K562 (cell line): Measurements from ENCODE around the gene STEAP3. TPM values are rescaled to one million over a fixed set of nuclear protein-coding genes. Genes with fewer than 3 reads are reported as not detected.

Source experiments
- ATAC-seq: fragments of 200-7000 bp; cut with Tn5 transposase; 3 replicates; pipeline ENCODE4 v1.9.1; 2020; ENCODE audit warnings: moderate library complexity
- BruUV-seq: library from RNA; stranded (reverse); fragments of 400-500 nt; replicated peaks from 2 replicates; lab custom pipeline; 2021; lab: Mats Ljungman, UMichigan
- CTCF ChIA-PET: fragments of 300-600 bp; formaldehyde crosslinking; extraction: SDS; loops from one replicate; lab custom pipeline; 2021; ENCODE audit warnings: low intra/inter-chr PET ratio; lab: Yijun Ruan, JAX
- POLR2A ChIA-PET: fragments of 300-600, 350-650 bp; sonication (Branson Sonifier 250); formaldehyde crosslinking; extraction: SDS; loops from one replicate; lab custom pipeline; 2021; ENCODE audit warnings: antibody characterized with exemption, inconsistent platforms; lab: Yijun Ruan, JAX
- DNase-seq, 4 experiments: peaks; one replicate each; pipeline versions ENCODE4 v3.0.0 to v3.0.0-alpha.2; 2011 to 2018; ENCODE audit warnings: low spot score in 3 of 4, mixed read lengths in 3 of 4; ENCODE audit errors: extremely low read depth in 1 of 4
- FAIRE-seq: peaks from 2 replicates; lab custom pipeline; 2011; peaks lifted over from hg19 to GRCh38; lab: Jason Lieb, UNC
- H2AFZ ChIP-seq: 2 replicates; pipeline ENCODE4 v1.6.0; 2011; ENCODE audit warnings: low read depth, low read length, control low read depth, inconsistent platforms
- H3K27ac ChIP-seq: fragments of 200-600 bp; 3 replicates; pipeline ENCODE4 v1.8.0; 2011; ENCODE audit warnings: low read depth, mild to moderate bottlenecking, control low read depth, inconsistent platforms, low read length, moderate library complexity, mixed read lengths; ENCODE audit errors: extremely low read depth
- H3K27me3 ChIP-seq, 2 experiments: fragments of 300-600 bp in 1 of 2; 2 replicates in 1 of 2; 3 replicates in 1 of 2; pipeline versions ENCODE4 v1.6.0 to v1.8.0; 2011; ENCODE audit warnings: inconsistent platforms in 2 of 2, low read length in 2 of 2, mild to moderate bottlenecking in 1 of 2, mixed read lengths in 1 of 2, moderate library complexity in 1 of 2; ENCODE audit not compliant: control insufficient read depth in 2 of 2, insufficient read depth in 2 of 2
- H3K36me3 ChIP-seq: fragments of 300-600 bp; 3 replicates; pipeline ENCODE4 v1.8.0; 2011; ENCODE audit warnings: mild to moderate bottlenecking, low read length, inconsistent platforms; ENCODE audit not compliant: control insufficient read depth, insufficient read depth
- H3K4me1 ChIP-seq, 2 experiments: fragments of 200-600 bp in 1 of 2; replicated peaks in 1 of 2; 2 replicates in 1 of 2; 3 replicates in 1 of 2; pipeline versions ENCODE4 v1.5.1 to v1.8.0; 2011; ENCODE audit warnings: inconsistent platforms in 2 of 2, low read length in 2 of 2, mild to moderate bottlenecking in 1 of 2, mixed read lengths in 1 of 2, moderate library complexity in 1 of 2; ENCODE audit not compliant: control insufficient read depth in 2 of 2, insufficient read depth in 2 of 2
- H3K4me2 ChIP-seq: 2 replicates; pipeline ENCODE4 v1.6.1; 2011; ENCODE audit warnings: low read length, control low read depth, inconsistent platforms, mixed read lengths; ENCODE audit not compliant: insufficient read depth
- H3K4me3 ChIP-seq: fragments of 200-600 bp; sonication (generic), shearing (Covaris generic); 2 replicates; pipeline ENCODE4 v1.5.1; 2016; ENCODE audit warnings: control low read depth, inconsistent platforms
- H3K79me2 ChIP-seq: fragments of 200-600 bp; 3 replicates; pipeline ENCODE4 v1.8.0; 2011; ENCODE audit warnings: low read length, inconsistent platforms; ENCODE audit not compliant: control insufficient read depth, insufficient read depth
- H3K9ac ChIP-seq, 2 experiments: 2 replicates each; pipeline versions ENCODE4 v1.6.0 to v1.6.1; 2011; ENCODE audit warnings: low read depth in 2 of 2, low read length in 2 of 2, control low read depth in 1 of 2, inconsistent platforms in 1 of 2, mild to moderate bottlenecking in 1 of 2, mixed read lengths in 1 of 2; ENCODE audit not compliant: insufficient read depth in 1 of 2
- H3K9me1 ChIP-seq: one replicate; pipeline ENCODE4 v1.6.0; 2011; ENCODE audit warnings: inconsistent platforms, mild to moderate bottlenecking, low read length, moderate library complexity; ENCODE audit not compliant: control insufficient read depth, insufficient read depth
- H3K9me3 ChIP-seq: replicated peaks from 2 replicates; pipeline ENCODE4 v1.5.1; 2011; ENCODE audit warnings: low read depth, low read length, inconsistent platforms; ENCODE audit not compliant: control insufficient read depth, insufficient read depth
- H4K20me1 ChIP-seq: replicated peaks from 2 replicates; pipeline ENCODE4 v1.6.1; 2011; ENCODE audit warnings: low read length, inconsistent platforms, mixed read lengths; ENCODE audit not compliant: control insufficient read depth, insufficient read depth
- ATF1 ChIP-seq, 2 experiments: fragments of 450-650 bp in 1 of 2; IDR thresholded peaks; 2 replicates each; pipeline ENCODE4 v1.6.1; 2016; ENCODE audit warnings: missing compliant biosample characterization in 1 of 2, missing genetic modification characterization in 1 of 2
- IFI16 ChIP-seq: fragments of 250-450 bp; sonication (Bioruptor Pico); IDR thresholded peaks from 2 replicates; pipeline ENCODE4 v2.1.2; 2022; ENCODE audit warnings: mild to moderate bottlenecking, inconsistent platforms
- KLF6 ChIP-seq: fragments of 250-450 bp; sonication (Bioruptor Pico); IDR thresholded peaks from 2 replicates; pipeline ENCODE4 v1.4.0; 2020; ENCODE audit warnings: mild to moderate bottlenecking, moderate library complexity, borderline replicate concordance
- MIER1 ChIP-seq: fragments of 450-650 bp; IDR thresholded peaks from 2 replicates; pipeline ENCODE4 v1.6.1; 2016; ENCODE audit warnings: antibody characterized with exemption, mild to moderate bottlenecking, low read depth
- PHF20 ChIP-seq: fragments of 450-650 bp; IDR thresholded peaks from 2 replicates; pipeline ENCODE4 v1.6.1; 2018; ENCODE audit not compliant: partially characterized antibody
- RNF2 ChIP-seq: sonication (generic); IDR thresholded peaks from 2 replicates; pipeline ENCODE4 v1.6.1; 2016
- SOX6 ChIP-seq: fragments of 450-650 bp; IDR thresholded peaks from 2 replicates; pipeline ENCODE4 v1.6.1; 2014; ENCODE audit warnings: mild to moderate bottlenecking
- SRF ChIP-seq, 2 experiments: fragments of 250-450, 450-650 bp in 1 of 2; sonication (Bioruptor Pico) in 1 of 2; sonication (generic) in 1 of 2; formaldehyde crosslinking; IDR thresholded peaks; 2 replicates each; pipeline versions ENCODE4 v1.5.0 to v1.5.1; 2020 to 2022; ENCODE audit warnings: mild to moderate bottlenecking in 1 of 2, missing genetic modification reagents in 1 of 2
- TAF9B ChIP-seq: fragments of 450-650 bp; IDR thresholded peaks from 2 replicates; pipeline ENCODE4 v1.6.1; 2018; ENCODE audit warnings: mild to moderate bottlenecking; ENCODE audit not compliant: partially characterized antibody
- ZNF217 ChIP-seq: sonication (generic); formaldehyde crosslinking; IDR thresholded peaks from 2 replicates; pipeline ENCODE4 v1.8.0; 2022; ENCODE audit warnings: mild to moderate bottlenecking, missing genetic modification reagents
- ZNF408 ChIP-seq: fragments of 250-450 bp; sonication (Bioruptor Pico); IDR thresholded peaks from 2 replicates; pipeline ENCODE4 v1.4.0; 2020; ENCODE audit warnings: low read depth, mild to moderate bottlenecking, moderate library complexity
- ZSCAN32 ChIP-seq: fragments of 450-650 bp; formaldehyde crosslinking; IDR thresholded peaks from 2 replicates; pipeline ENCODE4 v1.4.0; 2020; ENCODE audit warnings: mild to moderate bottlenecking, moderate library complexity
- WGBS: fragments of 100-300 bp; shearing (Covaris generic); methylation state at CpG from one replicate; pipeline ENCODE4 v1.1.6; 2016; ENCODE audit warnings: low coverage, mixed read lengths; ENCODE audit not compliant: insufficient coverage; ENCODE audit errors: missing lambda C conversion rate; 5-methylcytosine and 5-hydroxymethylcytosine counted together
- in situ Hi-C: fragments of 300-500 bp; cut with MboI; formaldehyde crosslinking; loops from 4 replicates; pipeline ENCODE4 v1.15.0; 2018; ENCODE audit warnings: inconsistent platforms, mixed read lengths
- intact Hi-C: fragments of 100-400 bp; cut with micrococcal nuclease; formaldehyde crosslinking; loops from 2 replicates; pipeline ENCODE4 v1.14.2; 2022
- polyA plus RNA-seq, 8 experiments: library from polyadenylated mRNA; depleted of rRNA in 4 of 8; stranded (reverse) in 5 of 8; unstranded in 3 of 8; fragments of >200 nt; fragmentation: Nextera tagmentation in 2 of 8; fragmentation: Illumina TruSeq in 1 of 8; extraction: Ambion mirVana in 2 of 8; extraction: Trizol in 1 of 8; gene quantifications; 2 replicates each; pipeline versions ENCODE4 v1.2.1 to v1.2.3, GENCODE V29; 2011 to 2014; ENCODE audit warnings: inconsistent platforms in 1 of 8, missing spikeins in 1 of 8
- total RNA-seq, 7 experiments: library from RNA; depleted of rRNA in 6 of 7; stranded (reverse); fragments of >200 nt in 6 of 7; fragmentation: Illumina TruSeq in 2 of 7; extraction: Trizol in 2 of 7; gene quantifications; 2 replicates each; pipeline versions ENCODE4 v1.2.1 to v1.2.3, GENCODE V29; 2011 to 2021; ENCODE audit warnings: low replicate concordance in 1 of 7
- TF ChIP-seq, protein P1 (sequence below): IDR thresholded peaks from 2 replicates; pipeline ENCODE4 v1.6.1; 2011; ENCODE audit not compliant: insufficient read length; ENCODE audit errors: extremely low read depth
- TF ChIP-seq, protein P2 (sequence below): fragments of 250-450 bp; sonication (Bioruptor Pico); IDR thresholded peaks from 2 replicates; pipeline ENCODE4 v1.4.0; 2020; ENCODE audit warnings: mild to moderate bottlenecking, moderate library complexity
- TF ChIP-seq, protein P3 (sequence below): sonication (generic); formaldehyde crosslinking; IDR thresholded peaks from 2 replicates; pipeline ENCODE4 v1.8.0; 2022; ENCODE audit warnings: missing genetic modification reagents, mild to moderate bottlenecking, borderline replicate concordance

STEAP3 gene
- total and polyA plus RNA-seq, 9 of the 15 experiments (the other 6 are each of a cell fraction or from before 2014, with no cell fraction given) = 1.8 to 31.6 (median 9.0) TPM

DNA sequence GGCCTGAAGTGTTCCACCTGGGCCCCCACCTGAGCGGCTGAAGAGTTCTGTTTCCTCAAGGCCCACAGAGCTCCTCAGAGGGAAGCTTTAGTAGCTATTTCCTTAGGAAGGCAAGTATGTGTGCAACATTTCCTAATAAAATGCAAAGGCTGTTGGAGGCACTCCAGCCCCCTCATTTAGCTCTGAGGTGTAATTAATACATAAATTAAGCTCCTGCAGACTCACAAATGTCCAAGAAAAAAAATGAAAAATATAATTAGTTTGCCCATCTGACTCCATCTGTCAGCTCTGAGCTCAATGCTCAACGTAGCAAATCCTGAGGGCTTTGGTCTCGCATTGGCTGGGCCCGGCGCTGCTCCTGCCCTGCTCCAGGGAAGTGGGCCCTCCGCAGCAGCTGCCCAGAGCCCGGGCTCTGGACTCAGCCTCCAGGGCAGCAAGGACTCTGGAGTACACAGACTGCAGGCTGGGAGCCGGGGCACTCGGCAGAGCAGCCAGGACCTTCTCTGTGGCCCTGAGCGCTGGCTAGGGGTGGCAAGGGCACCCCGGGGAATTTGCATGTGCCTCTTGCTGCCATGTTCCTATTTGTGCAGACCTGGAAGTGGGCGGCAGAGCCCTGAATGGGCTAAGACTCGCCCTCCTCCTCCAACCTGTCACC lies 41.7 kb upstream of the STEAP3 start (continued):
- TF ChIP-seq MIER1 (no peak), TAF9B (no peak), ZNF217 (CRISPR knock-in tag) (no peak), PHF20 (no peak), KLF6 (no peak)

DNA sequence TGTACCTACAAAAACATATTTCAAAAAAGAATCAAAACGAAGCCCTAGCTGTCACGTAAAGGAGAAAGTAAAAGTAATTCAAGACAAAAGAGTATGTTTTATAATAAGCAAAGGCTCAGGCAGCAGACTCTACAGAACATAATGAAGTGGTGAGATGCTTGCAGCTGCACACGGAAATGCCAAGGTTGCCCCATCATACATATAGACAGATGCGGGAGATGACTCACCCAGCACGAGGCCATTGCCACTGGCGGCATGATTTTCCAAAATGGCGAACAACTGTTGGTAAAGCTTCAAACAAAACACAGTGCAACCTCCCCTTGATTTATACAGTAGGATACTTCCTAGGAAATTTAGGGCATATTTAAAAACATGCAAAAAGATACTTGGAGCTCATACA lies 39.1 kb upstream of the STEAP3 start:
- intact Hi-C loops (no loop called here), in situ Hi-C loops (no loop called here)
- Histone ChIP-seq H2AFZ (peak overlapping the region; percentile 22; the same call in 1 of the 2 replicates), H3K4me1 (peaks cover 0 to 4% of the 10 kb centered on the region in 2 experiments; a peak in 2 of 5 replicates), H3K4me2 (no peak overlapping the region), H3K27ac (no peak overlapping the region), H3K36me3 (no peaks in the 10 kb centered on the region), H4K20me1 (no peaks in the 10 kb centered on the region), H3K27me3 (peaks cover 0 to 3% of the 10 kb centered on the region in 2 experiments; a peak in 3 of 5 replicates), H3K9me1 (no peaks in the 10 kb centered on the region), H3K79me2 (no peaks in the 10 kb centered on the region), H3K9me3 (no peaks in the 10 kb centered on the region; the same call in 1 of the 2 replicates), H3K9ac (no peak overlapping the region), H3K4me3 (no peak overlapping the region)
- 19% methylated on average over 7 of the region's 7 CpGs for WGBS
- CTCF ChIA-PET = no interaction called here
- FAIRE-seq = no peak
- no peak for DNase-seq
- no TSS peak for BruUV-seq
- ATAC-seq = no peak
- POLR2A ChIA-PET = no interaction called here
- TF ChIP-seq SRF (CRISPR knock-in tag; IDR thresholded peaks at IDR 0.05) (no peak), ZNF408 (CRISPR knock-in tag) (no peak), ATF1 (CRISPR knock-in tag; IDR thresholded peaks at IDR 0.05) (no peak), ATF1 (tag; IDR thresholded peaks at IDR 0.05) (no peak), SOX6 (no peak), RNF2 (no peak), IFI16 (CRISPR knock-in tag) (no peak), ZSCAN32 (CRISPR knock-in tag) (no peak)
- TF ChIP-seq, protein P1, sequence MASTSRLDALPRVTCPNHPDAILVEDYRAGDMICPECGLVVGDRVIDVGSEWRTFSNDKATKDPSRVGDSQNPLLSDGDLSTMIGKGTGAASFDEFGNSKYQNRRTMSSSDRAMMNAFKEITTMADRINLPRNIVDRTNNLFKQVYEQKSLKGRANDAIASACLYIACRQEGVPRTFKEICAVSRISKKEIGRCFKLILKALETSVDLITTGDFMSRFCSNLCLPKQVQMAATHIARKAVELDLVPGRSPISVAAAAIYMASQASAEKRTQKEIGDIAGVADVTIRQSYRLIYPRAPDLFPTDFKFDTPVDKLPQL = no peak
- TF ChIP-seq, protein P2, sequence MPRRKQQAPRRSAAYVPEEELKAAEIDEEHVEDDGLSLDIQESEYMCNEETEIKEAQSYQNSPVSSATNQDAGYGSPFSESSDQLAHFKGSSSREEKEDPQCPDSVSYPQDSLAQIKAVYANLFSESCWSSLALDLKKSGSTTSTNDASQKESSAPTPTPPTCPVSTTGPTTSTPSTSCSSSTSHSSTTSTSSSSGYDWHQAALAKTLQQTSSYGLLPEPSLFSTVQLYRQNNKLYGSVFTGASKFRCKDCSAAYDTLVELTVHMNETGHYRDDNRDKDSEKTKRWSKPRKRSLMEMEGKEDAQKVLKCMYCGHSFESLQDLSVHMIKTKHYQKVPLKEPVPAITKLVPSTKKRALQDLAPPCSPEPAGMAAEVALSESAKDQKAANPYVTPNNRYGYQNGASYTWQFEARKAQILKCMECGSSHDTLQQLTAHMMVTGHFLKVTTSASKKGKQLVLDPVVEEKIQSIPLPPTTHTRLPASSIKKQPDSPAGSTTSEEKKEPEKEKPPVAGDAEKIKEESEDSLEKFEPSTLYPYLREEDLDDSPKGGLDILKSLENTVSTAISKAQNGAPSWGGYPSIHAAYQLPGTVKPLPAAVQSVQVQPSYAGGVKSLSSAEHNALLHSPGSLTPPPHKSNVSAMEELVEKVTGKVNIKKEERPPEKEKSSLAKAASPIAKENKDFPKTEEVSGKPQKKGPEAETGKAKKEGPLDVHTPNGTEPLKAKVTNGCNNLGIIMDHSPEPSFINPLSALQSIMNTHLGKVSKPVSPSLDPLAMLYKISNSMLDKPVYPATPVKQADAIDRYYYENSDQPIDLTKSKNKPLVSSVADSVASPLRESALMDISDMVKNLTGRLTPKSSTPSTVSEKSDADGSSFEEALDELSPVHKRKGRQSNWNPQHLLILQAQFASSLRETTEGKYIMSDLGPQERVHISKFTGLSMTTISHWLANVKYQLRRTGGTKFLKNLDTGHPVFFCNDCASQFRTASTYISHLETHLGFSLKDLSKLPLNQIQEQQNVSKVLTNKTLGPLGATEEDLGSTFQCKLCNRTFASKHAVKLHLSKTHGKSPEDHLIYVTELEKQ (CRISPR knock-in tag) = no peak
- TF ChIP-seq, protein P3, sequence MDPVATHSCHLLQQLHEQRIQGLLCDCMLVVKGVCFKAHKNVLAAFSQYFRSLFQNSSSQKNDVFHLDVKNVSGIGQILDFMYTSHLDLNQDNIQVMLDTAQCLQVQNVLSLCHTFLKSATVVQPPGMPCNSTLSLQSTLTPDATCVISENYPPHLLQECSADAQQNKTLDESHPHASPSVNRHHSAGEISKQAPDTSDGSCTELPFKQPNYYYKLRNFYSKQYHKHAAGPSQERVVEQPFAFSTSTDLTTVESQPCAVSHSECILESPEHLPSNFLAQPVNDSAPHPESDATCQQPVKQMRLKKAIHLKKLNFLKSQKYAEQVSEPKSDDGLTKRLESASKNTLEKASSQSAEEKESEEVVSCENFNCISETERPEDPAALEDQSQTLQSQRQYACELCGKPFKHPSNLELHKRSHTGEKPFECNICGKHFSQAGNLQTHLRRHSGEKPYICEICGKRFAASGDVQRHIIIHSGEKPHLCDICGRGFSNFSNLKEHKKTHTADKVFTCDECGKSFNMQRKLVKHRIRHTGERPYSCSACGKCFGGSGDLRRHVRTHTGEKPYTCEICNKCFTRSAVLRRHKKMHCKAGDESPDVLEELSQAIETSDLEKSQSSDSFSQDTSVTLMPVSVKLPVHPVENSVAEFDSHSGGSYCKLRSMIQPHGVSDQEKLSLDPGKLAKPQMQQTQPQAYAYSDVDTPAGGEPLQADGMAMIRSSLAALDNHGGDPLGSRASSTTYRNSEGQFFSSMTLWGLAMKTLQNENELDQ = no peak
